T-helper 9 cell (primary cell): ENCODE results near the gene FOXR1.

ENCODE experiments used
- DNase-seq: peaks from one replicate; pipeline ENCODE4 v3.0.0-alpha.2; 2020

The FOXR1 gene

GRCh38 chr11:119028346-119029068 is 56.9 kb downstream of the FOXR1 start:
- no peak for DNase-seq

- no peak for DNase-seq
These were observed 57.4 kb downstream of the FOXR1 start for GRCh38 chr11:119029069-119029339.

GRCh38 chr11:119029340-119030028 is 57.9 kb downstream of the FOXR1 start:
- DNase-seq: no peak

- no peak for DNase-seq
These were observed 58.4 kb downstream of the FOXR1 start for GRCh38 chr11:119030029-119030328.

- peak; percentile 99 for DNase-seq
These were observed 58.9 kb downstream of the FOXR1 start, which contains the start of gene SLC37A4 for GRCh38 chr11:119030329-119031047. Gene SLC37A4 (minus strand): TSS chr11:119030877.
